Tibial artery (tissue), 4 donors: ENCODE results near the gene RIC3.

ENCODE experiments used
- DNase-seq, 2 donors: peaks; one replicate each; pipeline ENCODE4 v3.0.0-alpha.2; 2019
- H3K27ac ChIP-seq, 2 donors: fragments of 200-600 bp; sonication (generic) in 1 of 2; 1 replicate in 1 of 2; 2 replicates in 1 of 2; pipeline ENCODE4 v1.5.1; 2018 to 2019; ENCODE audit warnings: mild to moderate bottlenecking in 1 of 2
- H3K27me3 ChIP-seq, 2 donors: fragments of 200-600 bp; sonication (generic) in 1 of 2; one replicate each; pipeline versions ENCODE4 v1.5.1 to v1.6.0; 2016 to 2019
- H3K36me3 ChIP-seq, 3 donors: fragments of 200-600 bp; sonication (generic) in 2 of 3; one replicate each; pipeline ENCODE4 v1.5.1; 2016 to 2019; ENCODE audit warnings: mild to moderate bottlenecking in 2 of 3
- H3K4me1 ChIP-seq, 4 donors: fragments of 200-600 bp; sonication (generic) in 2 of 4; 1 replicate in 3 of 4; 2 replicates in 1 of 4; pipeline ENCODE4 v1.5.1; 2016 to 2019
- H3K4me3 ChIP-seq, 2 donors: fragments of 200-600 bp; sonication (generic) in 1 of 2; 1 replicate in 1 of 2; 2 replicates in 1 of 2; pipeline ENCODE4 v1.5.1; 2018 to 2019; ENCODE audit warnings: mild to moderate bottlenecking in 2 of 2
- H3K9me3 ChIP-seq, 3 donors: fragments of 200-600 bp; sonication (generic) in 1 of 3; one replicate each; pipeline ENCODE4 v1.5.1; 2016 to 2019
- CTCF ChIP-seq, 2 experiments: fragments of 200-600 bp in 1 of 2; fragments of 450-650 bp in 1 of 2; IDR thresholded peaks; one replicate each; pipeline ENCODE4 v1.5.1; 2017 to 2019; ENCODE audit warnings: antibody characterized with exemption in 2 of 2, mild to moderate bottlenecking in 1 of 2, moderate library complexity in 1 of 2
- intact Hi-C: fragments of 100-400 bp; cut with DNase I; formaldehyde crosslinking; loops from one replicate; pipeline ENCODE4 v1.15.0; 2023; ENCODE audit warnings: low total_unique reads

The RIC3 gene

DNA sequence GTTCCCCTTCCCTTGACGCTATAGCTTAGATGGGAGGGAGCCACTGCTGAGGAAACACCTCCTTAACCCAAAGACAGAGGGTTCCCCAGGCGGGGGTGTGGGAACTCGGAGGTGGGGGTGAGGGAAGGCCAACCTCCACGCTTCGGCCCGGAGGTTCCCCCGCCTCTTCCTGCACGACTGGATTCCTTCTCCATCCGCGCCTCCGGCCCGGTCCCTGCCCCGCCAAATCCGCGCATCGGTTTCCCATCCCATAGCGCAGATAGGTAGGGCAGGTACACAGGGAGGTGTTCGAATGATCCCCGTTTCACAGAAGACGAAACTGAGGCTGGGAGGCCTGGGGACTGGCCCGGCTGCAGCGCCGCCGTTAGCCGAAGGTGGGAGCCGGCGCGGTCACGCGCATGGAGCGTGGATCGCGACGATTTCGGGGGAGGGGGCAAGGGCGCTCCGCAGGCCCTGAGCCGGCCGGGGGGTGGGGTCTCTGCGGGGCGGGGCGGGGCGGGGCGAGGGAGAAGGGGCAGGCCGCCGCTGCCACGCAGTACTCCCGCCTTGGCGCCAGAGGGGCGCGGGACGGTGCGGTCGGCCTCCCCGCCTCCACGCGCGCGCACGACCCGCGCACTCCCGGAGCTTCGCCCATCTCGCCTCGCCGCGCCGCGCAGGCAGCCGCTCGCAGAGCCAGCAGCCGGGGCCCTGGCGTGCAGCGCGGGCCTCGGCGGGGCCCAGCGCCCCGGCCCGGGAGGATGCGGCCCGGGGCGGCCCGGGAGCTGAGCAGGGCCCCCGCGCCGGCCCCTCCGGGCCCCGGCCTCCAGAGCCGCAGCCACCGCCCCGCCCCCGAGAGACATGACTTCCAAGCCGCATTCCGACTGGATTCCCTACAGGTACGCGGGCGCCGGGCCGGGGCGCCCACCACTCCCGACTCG lies 87.9 kb downstream of the RIC3 start, which contains the start of gene TUB:
Gene TUB (plus strand): TSS at position 538 of the 917 bp plus-strand sequence. CDS start 300 bp downstream, at position 838.
- Histone ChIP-seq H3K4me1 (peaks cover 0 to 14% (median 6%) of the 10 kb centered on the region in 4 donors), H3K27me3 (no peaks in the 10 kb centered on the region), H3K27ac (no peak within 1 kb of the TSS), H3K36me3 (no peaks in the 10 kb centered on the region), H3K4me3 (peak within 1 kb of the TSS; percentile 54 to 63), H3K9me3 (no peaks in the 10 kb centered on the region)
- intact Hi-C loops, result no loop called here
- TF ChIP-seq CTCF (IDR thresholded peaks at IDR 0.05), result no peak
- no peak for DNase-seq

DNA sequence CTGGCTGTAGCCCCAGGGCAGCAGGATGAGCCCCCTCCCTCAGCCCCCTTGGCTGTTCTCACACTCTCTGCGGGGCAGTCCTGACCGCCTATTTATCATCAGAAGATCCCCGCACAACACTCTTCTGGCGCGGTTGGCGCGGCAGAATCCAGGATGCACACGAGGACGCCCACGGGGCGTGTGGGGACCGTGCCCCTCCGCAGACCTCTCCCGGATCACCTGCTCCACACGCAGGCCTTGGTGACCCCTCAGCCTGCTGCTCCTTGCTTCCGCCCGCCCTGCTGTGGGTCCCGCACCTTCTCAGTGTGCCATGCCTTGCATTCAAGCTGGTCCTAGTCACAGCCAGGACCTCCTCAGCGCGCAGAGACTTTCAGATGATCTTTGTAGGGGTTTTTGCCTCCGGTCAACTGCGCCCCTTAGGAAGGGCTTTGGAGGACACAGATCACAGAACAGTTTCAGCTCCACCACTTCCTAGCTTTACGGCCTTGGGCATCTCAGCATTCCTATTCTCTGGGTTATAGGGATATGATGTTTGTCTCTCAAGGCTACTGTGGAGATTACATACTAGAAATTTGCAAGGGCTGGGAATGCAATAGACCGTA lies 88.7 kb downstream of the RIC3 start:
- no peaks in the 10 kb centered on the region for H3K27me3 ChIP-seq
- H3K9me3 ChIP-seq, result no peaks in the 10 kb centered on the region
- H3K27ac ChIP-seq, result no peak overlapping the region
- no peak for TF ChIP-seq CTCF (IDR thresholded peaks at IDR 0.05)
- no peaks in the 10 kb centered on the region for H3K36me3 ChIP-seq
- intact Hi-C loops, result no loop called here
- H3K4me1 ChIP-seq, result peaks cover 0 to 14% (median 6%) of the 10 kb centered on the region in 4 donors
- DNase-seq, result no peak
- peak overlapping the region; percentile 54 to 63 for H3K4me3 ChIP-seq

DNA sequence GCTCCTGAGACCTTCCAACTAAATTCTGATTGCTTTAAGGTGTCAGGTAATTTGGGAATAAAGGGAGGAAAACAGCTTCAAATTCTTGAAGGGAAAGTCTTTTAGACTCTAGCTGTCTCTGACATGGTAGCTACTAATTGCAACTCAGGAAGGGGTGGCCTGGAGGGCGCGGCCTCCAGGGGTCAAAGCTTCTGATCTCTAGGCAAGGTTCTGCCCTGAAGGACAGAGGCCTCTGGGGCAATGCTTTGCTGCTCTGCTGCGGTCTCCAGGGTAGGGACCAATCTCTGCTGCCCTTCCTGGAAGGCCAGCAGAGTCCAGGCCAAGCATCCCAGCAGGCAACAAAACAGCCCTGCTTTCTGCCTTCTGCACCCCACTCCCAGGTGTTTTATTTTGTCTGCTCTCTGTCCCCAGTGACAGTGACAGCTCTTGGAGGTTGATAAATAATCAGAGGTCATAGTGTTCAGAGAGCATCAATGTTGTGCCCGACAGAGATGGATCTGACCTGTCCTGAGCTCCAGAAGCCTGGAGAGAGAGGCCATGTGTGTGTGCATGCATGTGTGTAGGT lies 89.6 kb downstream of the RIC3 start:
- TF ChIP-seq CTCF (IDR thresholded peaks at IDR 0.05), result no peak
- Histone ChIP-seq H3K4me3 (no peak overlapping the region), H3K9me3 (no peaks in the 10 kb centered on the region), H3K27ac (no peak overlapping the region), H3K36me3 (no peaks in the 10 kb centered on the region), H3K27me3 (no peaks in the 10 kb centered on the region), H3K4me1 (peaks cover 0 to 14% (median 6%) of the 10 kb centered on the region in 4 donors)
- no peak for DNase-seq
- intact Hi-C loops, result no loop called here

DNA sequence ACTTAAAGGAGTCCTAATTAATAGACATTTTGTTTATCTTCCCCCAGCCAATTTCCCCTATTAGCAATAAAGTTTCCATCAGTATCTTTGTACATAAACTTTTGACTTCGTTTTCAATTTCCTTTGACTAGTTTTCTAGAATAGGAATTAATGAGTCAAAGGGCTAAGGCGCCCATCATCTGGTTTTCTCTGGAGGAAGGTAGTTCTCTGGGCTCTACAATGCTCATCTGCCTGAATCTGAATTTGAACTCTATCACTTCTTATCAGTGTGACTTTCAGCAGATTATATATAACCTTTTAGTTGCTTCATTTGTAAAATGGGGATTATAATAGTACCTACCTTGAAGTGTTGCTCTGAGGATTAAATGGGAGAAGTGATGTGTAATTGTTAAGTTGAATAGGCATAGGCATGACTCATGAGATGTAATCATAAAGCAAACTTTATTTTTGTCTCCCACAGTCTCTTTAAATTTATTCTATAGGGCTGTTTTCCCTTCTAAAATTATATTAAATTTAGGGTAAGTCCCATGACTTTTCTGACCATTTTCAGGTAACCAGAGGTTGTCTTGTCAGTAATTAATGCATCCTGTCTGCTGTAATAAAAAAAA lies 93.6 kb downstream of the RIC3 start:
- intact Hi-C loops, result no loop called here
- H3K27ac ChIP-seq, result no peak overlapping the region
- H3K4me1 ChIP-seq, result peaks cover 0 to 2% (median 0%) of the 10 kb centered on the region in 4 donors
- no peak overlapping the region for H3K4me3 ChIP-seq
- no peak for TF ChIP-seq CTCF (IDR thresholded peaks at IDR 0.05)
- H3K36me3 ChIP-seq, result no peaks in the 10 kb centered on the region
- DNase-seq, result no peak
- H3K27me3 ChIP-seq, result no peaks in the 10 kb centered on the region
- H3K9me3 ChIP-seq, result no peaks in the 10 kb centered on the region
